ENCODE results near the gene CYB561D1. TPM values are rescaled to one million over a fixed set of nuclear protein-coding genes. Genes with fewer than 3 reads are reported as not detected.

CYB561D1 gene
- total RNA-seq, 4 donors from 2014 or later = 6.2 to 16.4 (median 8.2) TPM

DNA sequence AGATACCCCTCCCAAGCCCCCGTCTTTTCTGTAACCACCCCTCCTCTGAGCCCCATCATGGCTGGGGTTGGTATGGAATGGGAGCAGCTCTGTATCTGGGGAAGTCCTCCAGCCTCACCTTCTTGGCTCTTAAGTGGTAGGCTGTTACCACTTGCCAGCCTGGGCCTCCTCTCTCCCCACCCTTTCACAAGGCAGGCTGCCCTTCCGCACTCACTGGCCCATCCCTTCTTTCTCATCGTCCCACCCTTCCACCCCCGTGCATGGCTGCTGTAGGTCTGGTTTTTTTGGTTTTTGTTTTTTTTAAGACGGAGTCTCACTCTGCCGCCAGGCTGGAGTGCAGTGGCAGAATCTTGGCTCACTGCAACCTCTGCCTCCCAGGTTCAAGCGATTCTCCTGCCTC, 5.2 kb downstream of the CYB561D1 start:
- Histone ChIP-seq H3K9me3 (no peaks in the 10 kb centered on the region), H3K27ac (replicated peaks in 1 of 4) (peak overlapping the region; percentile 51 to 81 (median 66)), H3K36me3 (peaks cover 5 to 44% (median 34%) of the 10 kb centered on the region in 4 donors), H3K4me3 (no peak overlapping the region), H3K27me3 (no peaks in the 10 kb centered on the region), H3K4me1 (peaks cover 18 to 85% (median 70%) of the 10 kb centered on the region in 4 donors)
- no peak for DNase-seq (ENCODE audit: extremely low spot score)
- TF ChIP-seq POLR2AphosphoS5 (IDR thresholded peaks at IDR 0.05) = no peak
- TF ChIP-seq EP300 (IDR thresholded peaks at IDR 0.05) = no peak
- no peak for TF ChIP-seq POLR2A (IDR thresholded peaks at IDR 0.05; ENCODE audit: low read depth)
- TF ChIP-seq, protein P1, sequence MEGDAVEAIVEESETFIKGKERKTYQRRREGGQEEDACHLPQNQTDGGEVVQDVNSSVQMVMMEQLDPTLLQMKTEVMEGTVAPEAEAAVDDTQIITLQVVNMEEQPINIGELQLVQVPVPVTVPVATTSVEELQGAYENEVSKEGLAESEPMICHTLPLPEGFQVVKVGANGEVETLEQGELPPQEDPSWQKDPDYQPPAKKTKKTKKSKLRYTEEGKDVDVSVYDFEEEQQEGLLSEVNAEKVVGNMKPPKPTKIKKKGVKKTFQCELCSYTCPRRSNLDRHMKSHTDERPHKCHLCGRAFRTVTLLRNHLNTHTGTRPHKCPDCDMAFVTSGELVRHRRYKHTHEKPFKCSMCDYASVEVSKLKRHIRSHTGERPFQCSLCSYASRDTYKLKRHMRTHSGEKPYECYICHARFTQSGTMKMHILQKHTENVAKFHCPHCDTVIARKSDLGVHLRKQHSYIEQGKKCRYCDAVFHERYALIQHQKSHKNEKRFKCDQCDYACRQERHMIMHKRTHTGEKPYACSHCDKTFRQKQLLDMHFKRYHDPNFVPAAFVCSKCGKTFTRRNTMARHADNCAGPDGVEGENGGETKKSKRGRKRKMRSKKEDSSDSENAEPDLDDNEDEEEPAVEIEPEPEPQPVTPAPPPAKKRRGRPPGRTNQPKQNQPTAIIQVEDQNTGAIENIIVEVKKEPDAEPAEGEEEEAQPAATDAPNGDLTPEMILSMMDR (IDR thresholded peaks at IDR 0.05) = no peak
- WGBS = 68% methylated on average over 7 of the region's 7 CpGs
- intact Hi-C loops (cut with DNase I) = no loop called here

DNA sequence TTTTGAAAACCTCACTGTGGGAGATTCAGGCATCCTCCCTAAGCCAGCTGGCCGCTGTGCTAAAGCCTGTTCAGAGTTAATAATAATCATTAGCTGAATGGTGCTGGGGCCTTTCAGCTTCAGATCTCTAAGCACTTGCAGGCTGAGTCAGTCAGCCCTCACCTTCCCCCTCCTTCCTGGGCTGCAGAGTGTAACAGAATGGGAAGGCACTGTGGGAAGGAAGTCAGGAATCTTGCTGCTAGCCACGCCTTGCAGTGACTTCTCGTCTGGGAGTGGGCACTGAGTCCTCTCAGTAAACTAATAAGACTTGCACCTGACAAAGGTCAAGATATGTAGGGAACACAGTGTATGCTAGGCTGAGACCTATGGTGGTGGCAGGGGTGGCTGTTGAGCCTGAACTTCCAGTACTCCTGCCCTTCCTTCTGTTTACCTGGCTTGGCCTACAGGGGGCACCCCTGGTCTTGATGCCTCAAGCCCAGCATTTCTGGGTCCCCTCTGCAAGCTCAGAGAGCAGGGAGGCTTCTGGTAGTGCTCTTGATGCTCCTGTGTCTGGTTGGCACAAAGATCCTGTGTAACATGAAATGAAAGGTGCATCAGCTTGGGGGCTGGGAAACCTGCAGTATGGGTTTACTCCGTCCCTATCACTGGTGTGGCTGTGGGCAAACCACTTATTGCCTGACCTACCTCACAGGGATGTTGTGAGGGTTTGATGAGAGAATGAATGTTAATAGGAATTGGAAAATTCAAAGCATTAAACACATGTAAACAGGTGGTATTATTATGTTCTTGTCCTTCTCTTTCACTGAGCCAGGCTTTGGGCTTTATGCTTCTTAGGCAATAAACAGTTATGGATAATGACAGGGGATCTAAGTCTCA, 6.0 kb downstream of the CYB561D1 start:
- H3K4me3 ChIP-seq = no peak overlapping the region
- peaks cover 5 to 44% (median 34%) of the 10 kb centered on the region in 4 donors for H3K36me3 ChIP-seq
- TF ChIP-seq, protein P1 (IDR thresholded peaks at IDR 0.05) = peak; percentile 22 to 47 (median 36)
- no peak for TF ChIP-seq EP300 (IDR thresholded peaks at IDR 0.05)
- H3K27me3 ChIP-seq = no peaks in the 10 kb centered on the region
- no peaks in the 10 kb centered on the region for H3K9me3 ChIP-seq
- intact Hi-C loops (cut with DNase I) = no loop called here
- H3K4me1 ChIP-seq = peaks cover 13 to 81% (median 68%) of the 10 kb centered on the region in 4 donors
- no peak for DNase-seq (ENCODE audit: extremely low spot score)
- 55% methylated on average over 4 of the region's 4 CpGs for WGBS
- H3K27ac ChIP-seq (replicated peaks in 1 of 4) = peak overlapping the region; percentile 51 to 81 (median 66)

DNA sequence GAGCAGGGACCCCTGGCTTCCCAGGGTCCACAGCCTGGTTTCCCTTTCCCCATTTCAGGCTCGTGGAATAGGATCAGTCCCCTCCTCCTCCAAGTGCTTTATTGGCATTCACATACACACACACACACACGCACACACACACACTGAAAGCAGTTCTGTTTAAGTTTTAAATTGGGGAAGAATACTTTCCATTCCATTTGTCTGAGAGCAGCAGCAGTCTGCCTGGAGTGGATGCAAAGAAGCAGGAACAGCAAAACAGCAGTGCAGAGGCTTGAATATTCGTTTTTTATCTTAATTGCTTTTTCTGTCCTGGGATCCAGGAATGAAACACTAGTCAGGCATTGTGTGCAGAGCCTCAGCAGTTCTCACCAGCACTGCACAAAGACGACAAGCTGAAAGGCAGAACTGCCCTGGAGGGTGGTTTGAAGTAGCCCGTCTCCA, 7.1 kb downstream of the CYB561D1 start:
- DNase-seq (ENCODE audit: extremely low spot score) = no peak
- intact Hi-C loops (cut with DNase I) = no loop called here
- Histone ChIP-seq H3K4me3 (no peak overlapping the region), H3K9me3 (no peaks in the 10 kb centered on the region), H3K27me3 (no peaks in the 10 kb centered on the region), H3K36me3 (peaks cover 5 to 40% (median 29%) of the 10 kb centered on the region in 4 donors), H3K27ac (replicated peaks in 1 of 4) (peak overlapping the region; percentile 51 to 81 (median 66)), H3K4me1 (peaks cover 8 to 73% (median 59%) of the 10 kb centered on the region in 4 donors)
- WGBS = 27% methylated on average over 4 of the region's 5 CpGs
- TF ChIP-seq EP300 (IDR thresholded peaks at IDR 0.05) (no peak), POLR2AphosphoS5 (IDR thresholded peaks at IDR 0.05) (peak in 1 of 2 donors; percentile 30)

DNA sequence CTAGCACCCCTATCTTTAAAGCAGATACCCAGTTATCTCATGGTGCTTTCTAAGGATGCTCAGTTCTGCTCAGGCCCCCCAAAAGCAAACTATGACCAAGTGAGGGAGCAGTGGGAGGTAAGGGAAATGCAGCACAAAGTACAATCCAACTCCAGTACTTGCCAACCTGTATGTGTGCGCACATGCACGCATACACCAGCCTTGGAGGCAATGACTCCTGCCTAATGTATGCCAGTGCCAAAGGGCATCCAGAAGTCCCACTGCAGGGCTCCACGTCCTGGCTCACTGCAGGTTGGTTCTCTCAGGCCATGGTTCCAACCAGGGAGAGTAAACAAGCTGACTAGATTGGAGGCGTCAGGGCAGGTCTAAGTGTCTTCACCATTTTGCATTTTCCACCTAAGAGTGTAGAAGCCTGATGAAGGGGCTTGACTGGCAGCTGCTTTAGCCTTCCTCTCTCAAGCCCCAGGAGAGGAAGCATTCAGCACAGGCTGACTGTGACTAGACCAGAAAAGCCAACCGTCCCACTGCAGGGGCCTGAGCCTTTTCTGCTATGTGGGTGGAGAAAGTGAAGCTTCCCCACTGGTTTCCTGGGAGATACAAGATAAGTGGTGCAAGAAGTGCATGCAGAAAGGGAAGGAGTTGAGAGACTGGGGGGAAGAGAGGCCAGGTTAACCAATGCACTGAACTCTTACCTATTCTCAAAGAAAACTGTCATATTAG, 7.9 kb downstream of the CYB561D1 start:
- TF ChIP-seq POLR2A (IDR thresholded peaks at IDR 0.05; ENCODE audit: low read depth) (no peak), POLR2AphosphoS5 (IDR thresholded peaks at IDR 0.05) (no peak), EP300 (IDR thresholded peaks at IDR 0.05) (no peak)
- TF ChIP-seq, protein P1 (IDR thresholded peaks at IDR 0.05) = no peak
- no peaks in the 10 kb centered on the region for H3K27me3 ChIP-seq
- 75% methylated on average over 5 of the region's 5 CpGs for WGBS
- DNase-seq (ENCODE audit: extremely low spot score) = no peak
- intact Hi-C loops (cut with DNase I) = no loop called here
- H3K9me3 ChIP-seq = no peaks in the 10 kb centered on the region
- H3K36me3 ChIP-seq = peaks cover 5 to 32% (median 20%) of the 10 kb centered on the region in 4 donors
- peak overlapping the region; percentile 51 to 81 (median 66) for H3K27ac ChIP-seq (replicated peaks in 1 of 4)
- peaks cover 8 to 75% (median 57%) of the 10 kb centered on the region in 4 donors for H3K4me1 ChIP-seq
- H3K4me3 ChIP-seq = no peak overlapping the region

DNA sequence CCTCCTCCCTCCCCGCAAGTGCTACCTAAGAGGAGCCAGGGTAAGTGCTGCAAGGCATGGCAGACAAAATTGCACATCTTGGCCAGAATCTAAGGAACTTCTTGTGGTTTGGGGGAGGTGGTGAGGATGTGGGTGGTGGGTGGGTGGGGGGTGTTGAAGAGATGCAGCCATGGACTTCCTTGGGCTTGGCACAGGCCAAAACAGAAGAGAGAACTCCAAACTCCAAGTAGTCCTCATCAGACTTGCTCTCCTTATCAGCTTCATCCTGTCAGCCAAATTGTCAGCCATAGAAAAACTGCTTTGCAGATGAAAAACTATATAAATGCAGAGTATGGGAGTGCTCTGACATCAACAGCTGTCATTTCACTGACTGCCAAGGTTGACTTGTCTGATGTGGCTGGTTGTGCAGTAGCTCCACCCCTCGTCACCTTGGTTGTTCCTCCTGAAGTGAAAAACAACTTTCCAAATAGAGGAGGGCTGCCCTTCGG, 8.5 kb downstream of the CYB561D1 start:
- DNase-seq (ENCODE audit: extremely low spot score) = no peak
- peaks cover 8 to 78% (median 57%) of the 10 kb centered on the region in 4 donors for H3K4me1 ChIP-seq
- H3K4me3 ChIP-seq = no peak overlapping the region
- H3K27me3 ChIP-seq = no peaks in the 10 kb centered on the region
- TF ChIP-seq POLR2AphosphoS5 (IDR thresholded peaks at IDR 0.05) (no peak), POLR2A (IDR thresholded peaks at IDR 0.05; ENCODE audit: low read depth) (no peak), EP300 (IDR thresholded peaks at IDR 0.05) (no peak)
- TF ChIP-seq, protein P1 (IDR thresholded peaks at IDR 0.05) = no peak
- no peaks in the 10 kb centered on the region for H3K9me3 ChIP-seq
- WGBS = 75% methylated on average over 3 of the region's 3 CpGs
- H3K36me3 ChIP-seq = peaks cover 1 to 26% (median 14%) of the 10 kb centered on the region in 4 donors
- intact Hi-C loops (cut with DNase I) = no loop called here
- peak overlapping the region; percentile 12 to 81 (median 57) for H3K27ac ChIP-seq (replicated peaks in 1 of 4)

All from esophagus muscularis mucosa (tissue), 4 donors.